ENCODE results near the gene SLC16A8.

SLC16A8 gene

GRCh38 chr22:38072322-38073149 is 11.4 kb downstream of the SLC16A8 start:
- no peak overlapping the region for H3K4me3 ChIP-seq (ENCODE audit: low read length)
- no peaks in the 10 kb centered on the region for H3K4me1 ChIP-seq (ENCODE audit: control insufficient read depth, insufficient read depth, low read length)
- H3K36me3 ChIP-seq (ENCODE audit: control insufficient read depth, insufficient read depth, low read length): no peaks in the 10 kb centered on the region
- H3K27me3 ChIP-seq (ENCODE audit: control insufficient read depth, insufficient read depth, low read length): no peaks in the 10 kb centered on the region
- no peaks in the 10 kb centered on the region for H3K9me3 ChIP-seq (ENCODE audit: control insufficient read depth, low read length)
- no peak overlapping the region for H3K9ac ChIP-seq (ENCODE audit: low read length)

GRCh38 chr22:38071421-38072321 is 12.3 kb downstream of the SLC16A8 start:
- no peak overlapping the region for H3K4me3 ChIP-seq (ENCODE audit: low read length)
- no peak overlapping the region for H3K9ac ChIP-seq (ENCODE audit: low read length)
- no peaks in the 10 kb centered on the region for H3K4me1 ChIP-seq (ENCODE audit: control insufficient read depth, insufficient read depth, low read length)
- no peaks in the 10 kb centered on the region for H3K27me3 ChIP-seq (ENCODE audit: control insufficient read depth, insufficient read depth, low read length)
- H3K36me3 ChIP-seq (ENCODE audit: control insufficient read depth, insufficient read depth, low read length): no peaks in the 10 kb centered on the region
- H3K9me3 ChIP-seq (ENCODE audit: control insufficient read depth, low read length): no peaks in the 10 kb centered on the region

GRCh38 chr22:38070250-38070921 is 13.6 kb downstream of the SLC16A8 start:
- Histone ChIP-seq H3K4me3 (ENCODE audit: low read length) (no peak overlapping the region), H3K27me3 (ENCODE audit: control insufficient read depth, insufficient read depth, low read length) (no peaks in the 10 kb centered on the region), H3K4me1 (ENCODE audit: control insufficient read depth, insufficient read depth, low read length) (no peaks in the 10 kb centered on the region), H3K9me3 (ENCODE audit: control insufficient read depth, low read length) (no peaks in the 10 kb centered on the region), H3K36me3 (ENCODE audit: control insufficient read depth, insufficient read depth, low read length) (no peaks in the 10 kb centered on the region), H3K9ac (ENCODE audit: low read length) (no peak overlapping the region)

GRCh38 chr22:38069372-38070249 is 14.4 kb downstream of the SLC16A8 start:
- no peak overlapping the region for H3K4me3 ChIP-seq (ENCODE audit: low read length)
- no peak overlapping the region for H3K9ac ChIP-seq (ENCODE audit: low read length)
- no peaks in the 10 kb centered on the region for H3K4me1 ChIP-seq (ENCODE audit: control insufficient read depth, insufficient read depth, low read length)
- no peaks in the 10 kb centered on the region for H3K27me3 ChIP-seq (ENCODE audit: control insufficient read depth, insufficient read depth, low read length)
- H3K9me3 ChIP-seq (ENCODE audit: control insufficient read depth, low read length): no peaks in the 10 kb centered on the region
- H3K36me3 ChIP-seq (ENCODE audit: control insufficient read depth, insufficient read depth, low read length): peaks cover 3% of the 10 kb centered on the region

GRCh38 chr22:38068641-38069371 is 15.2 kb downstream of the SLC16A8 start:
- no peak overlapping the region for H3K4me3 ChIP-seq (ENCODE audit: low read length)
- no peaks in the 10 kb centered on the region for H3K4me1 ChIP-seq (ENCODE audit: control insufficient read depth, insufficient read depth, low read length)
- no peaks in the 10 kb centered on the region for H3K27me3 ChIP-seq (ENCODE audit: control insufficient read depth, insufficient read depth, low read length)
- no peak overlapping the region for H3K9ac ChIP-seq (ENCODE audit: low read length)
- no peaks in the 10 kb centered on the region for H3K9me3 ChIP-seq (ENCODE audit: control insufficient read depth, low read length)
- H3K36me3 ChIP-seq (ENCODE audit: control insufficient read depth, insufficient read depth, low read length): peaks cover 3% of the 10 kb centered on the region

- H3K4me3 ChIP-seq (ENCODE audit: low read length): no peak overlapping the region
- H3K36me3 ChIP-seq (ENCODE audit: control insufficient read depth, insufficient read depth, low read length): peaks cover 3% of the 10 kb centered on the region
- H3K27me3 ChIP-seq (ENCODE audit: control insufficient read depth, insufficient read depth, low read length): no peaks in the 10 kb centered on the region
- H3K9me3 ChIP-seq (ENCODE audit: control insufficient read depth, low read length): no peaks in the 10 kb centered on the region
- H3K4me1 ChIP-seq (ENCODE audit: control insufficient read depth, insufficient read depth, low read length): no peaks in the 10 kb centered on the region
- no peak overlapping the region for H3K9ac ChIP-seq (ENCODE audit: low read length)
Measured at GRCh38 chr22:38067761-38068360, 16.1 kb downstream of the SLC16A8 start.

GRCh38 chr22:38067028-38067415 is 17.0 kb downstream of the SLC16A8 start:
- no peaks in the 10 kb centered on the region for H3K27me3 ChIP-seq (ENCODE audit: control insufficient read depth, insufficient read depth, low read length)
- H3K4me1 ChIP-seq (ENCODE audit: control insufficient read depth, insufficient read depth, low read length): no peaks in the 10 kb centered on the region
- H3K9me3 ChIP-seq (ENCODE audit: control insufficient read depth, low read length): no peaks in the 10 kb centered on the region
- no peak overlapping the region for H3K9ac ChIP-seq (ENCODE audit: low read length)
- H3K36me3 ChIP-seq (ENCODE audit: control insufficient read depth, insufficient read depth, low read length): peaks cover 3% of the 10 kb centered on the region
- H3K4me3 ChIP-seq (ENCODE audit: low read length): no peak overlapping the region

- no peak overlapping the region for H3K9ac ChIP-seq (ENCODE audit: low read length)
- H3K36me3 ChIP-seq (ENCODE audit: control insufficient read depth, insufficient read depth, low read length): peaks cover 3% of the 10 kb centered on the region
- H3K9me3 ChIP-seq (ENCODE audit: control insufficient read depth, low read length): no peaks in the 10 kb centered on the region
- no peaks in the 10 kb centered on the region for H3K27me3 ChIP-seq (ENCODE audit: control insufficient read depth, insufficient read depth, low read length)
- no peaks in the 10 kb centered on the region for H3K4me1 ChIP-seq (ENCODE audit: control insufficient read depth, insufficient read depth, low read length)
- no peak overlapping the region for H3K4me3 ChIP-seq (ENCODE audit: low read length)
Measured at GRCh38 chr22:38066381-38067027, 17.5 kb downstream of the SLC16A8 start.

- H3K27me3 ChIP-seq (ENCODE audit: control insufficient read depth, insufficient read depth, low read length): no peaks in the 10 kb centered on the region
- no peak overlapping the region for H3K9ac ChIP-seq (ENCODE audit: low read length)
- no peak overlapping the region for H3K4me3 ChIP-seq (ENCODE audit: low read length)
- H3K36me3 ChIP-seq (ENCODE audit: control insufficient read depth, insufficient read depth, low read length): peaks cover 3% of the 10 kb centered on the region
- no peaks in the 10 kb centered on the region for H3K4me1 ChIP-seq (ENCODE audit: control insufficient read depth, insufficient read depth, low read length)
- no peaks in the 10 kb centered on the region for H3K9me3 ChIP-seq (ENCODE audit: control insufficient read depth, low read length)
Measured at GRCh38 chr22:38065539-38065938, 18.4 kb downstream of the SLC16A8 start.

- Histone ChIP-seq H3K27me3 (ENCODE audit: control insufficient read depth, insufficient read depth, low read length) (no peaks in the 10 kb centered on the region), H3K9me3 (ENCODE audit: control insufficient read depth, low read length) (no peaks in the 10 kb centered on the region), H3K4me1 (ENCODE audit: control insufficient read depth, insufficient read depth, low read length) (no peaks in the 10 kb centered on the region), H3K9ac (ENCODE audit: low read length) (no peak overlapping the region), H3K36me3 (ENCODE audit: control insufficient read depth, insufficient read depth, low read length) (peaks cover 3% of the 10 kb centered on the region), H3K4me3 (ENCODE audit: low read length) (no peak overlapping the region)
Measured at GRCh38 chr22:38062791-38063190, 21.2 kb downstream of the SLC16A8 start.
